Measurements from ENCODE around the gene AGAP1. TPM values are rescaled to one million over a fixed set of nuclear protein-coding genes. Genes with fewer than 3 reads are reported as not detected.
A peak's percentile ranks its signal among the peaks of the same experiment; 100 is the strongest.

AGAP1 gene
- total RNA-seq, 1 donor from 2014 or later = 44.0 TPM

- Mint-ChIP-seq H3K27me3 (ENCODE audit: low read depth) (no peaks in the 10 kb centered on the region), H3K4me1 (peaks cover 38% of the 10 kb centered on the region), H3K9me3 (no peaks in the 10 kb centered on the region), H3K36me3 (no peaks in the 10 kb centered on the region), H3K27ac (no peak overlapping the region), H3K4me3 (no peak overlapping the region)
- DNase-seq (ENCODE audit: low spot score in 2 of 2, unreplicated experiment in 2 of 2) = no peak
- no peak for TF ChIP-seq CTCF (IDR thresholded peaks at IDR 0.05; ENCODE audit: unreplicated experiment)
Observed at GRCh38 chr2:235856151-235856854, 362.5 kb downstream of the AGAP1 start.

- Mint-ChIP-seq H3K27me3 (ENCODE audit: low read depth) (no peaks in the 10 kb centered on the region), H3K4me1 (peaks cover 33% of the 10 kb centered on the region), H3K4me3 (no peak overlapping the region), H3K36me3 (no peaks in the 10 kb centered on the region), H3K27ac (no peak overlapping the region), H3K9me3 (no peaks in the 10 kb centered on the region)
- no peak for DNase-seq (ENCODE audit: low spot score in 2 of 2, unreplicated experiment in 2 of 2)
- TF ChIP-seq CTCF (IDR thresholded peaks at IDR 0.05; ENCODE audit: unreplicated experiment) = no peak
Observed at GRCh38 chr2:235857598-235857997, 363.8 kb downstream of the AGAP1 start.

- Mint-ChIP-seq H3K27me3 (ENCODE audit: low read depth) (no peaks in the 10 kb centered on the region), H3K27ac (peak overlapping the region; percentile 43), H3K4me3 (no peak overlapping the region)
Observed at GRCh38 chr2:235858881-235859280, 365.0 kb downstream of the AGAP1 start.

GRCh38 chr2:235859651-235860050 lies 365.8 kb downstream of the AGAP1 start:
- DNase-seq (ENCODE audit: low spot score in 2 of 2, unreplicated experiment in 2 of 2) = no peak
- H3K27me3 Mint-ChIP-seq (ENCODE audit: low read depth) = no peaks in the 10 kb centered on the region
- H3K4me3 Mint-ChIP-seq = no peak overlapping the region
- H3K36me3 Mint-ChIP-seq = no peaks in the 10 kb centered on the region
- peak overlapping the region; percentile 82 for H3K27ac Mint-ChIP-seq
- no peaks in the 10 kb centered on the region for H3K9me3 Mint-ChIP-seq
- no peak for TF ChIP-seq CTCF (IDR thresholded peaks at IDR 0.05; ENCODE audit: unreplicated experiment)
- H3K4me1 Mint-ChIP-seq = peaks cover 28% of the 10 kb centered on the region

More at GRCh38 chr2:235858881-235859280, 365.0 kb downstream of the AGAP1 start:
- TF ChIP-seq CTCF (IDR thresholded peaks at IDR 0.05; ENCODE audit: unreplicated experiment) = no peak
- DNase-seq (ENCODE audit: low spot score in 2 of 2, unreplicated experiment in 2 of 2) = no peak
- Mint-ChIP-seq H3K4me1 (peaks cover 28% of the 10 kb centered on the region), H3K36me3 (no peaks in the 10 kb centered on the region), H3K9me3 (no peaks in the 10 kb centered on the region)

GRCh38 chr2:235860111-235860510 lies 366.3 kb downstream of the AGAP1 start:
- H3K9me3 Mint-ChIP-seq = no peaks in the 10 kb centered on the region
- peaks cover 28% of the 10 kb centered on the region for H3K4me1 Mint-ChIP-seq
- no peaks in the 10 kb centered on the region for H3K36me3 Mint-ChIP-seq
- no peak overlapping the region for H3K4me3 Mint-ChIP-seq
- TF ChIP-seq CTCF (IDR thresholded peaks at IDR 0.05; ENCODE audit: unreplicated experiment) = no peak
- peak overlapping the region; percentile 82 for H3K27ac Mint-ChIP-seq
- no peak for DNase-seq (ENCODE audit: low spot score in 2 of 2, unreplicated experiment in 2 of 2)
- H3K27me3 Mint-ChIP-seq (ENCODE audit: low read depth) = no peaks in the 10 kb centered on the region

Measured in mesothelial cell of epicardium (in vitro differentiated cells).